Measurements from ENCODE around the gene KLHDC9. TPM values are rescaled to one million over a fixed set of nuclear protein-coding genes. Genes with fewer than 3 reads are reported as not detected.
"Not testable (repeated sequence)": the region's sequence is repeated elsewhere in the genome, so short reads cannot be mapped to it uniquely, and the experiment has no call there.

Gene KLHDC9
- total and polyA plus RNA-seq, 2 donors from 2014 or later: 21.9 to 32.2 TPM

GRCh38 chr1:161115132-161115711 is 17.1 kb downstream of the KLHDC9 start:
- TF ChIP-seq CTCF (IDR thresholded peaks at IDR 0.05; ENCODE audit: borderline replicate concordance, extremely low read depth, insufficient read depth): no peak
- Histone ChIP-seq H3K9ac (ENCODE audit: low read length in 3 of 3) (no peak overlapping the region), H3K4me3 (ENCODE audit: low read length in 3 of 3) (no peak overlapping the region), H3K27me3 (ENCODE audit: control insufficient read depth, insufficient read depth, low read length) (no peaks in the 10 kb centered on the region), H3K36me3 (ENCODE audit: control insufficient read depth in 2 of 3, insufficient read depth in 3 of 3, low read length in 3 of 3) (peaks cover 0 to under 1% (median 0%) of the 10 kb centered on the region in 3 donors), H3K27ac (ENCODE audit: low read depth in 2 of 2, low read length in 2 of 2) (no peak overlapping the region), H3K4me1 (ENCODE audit: control insufficient read depth in 2 of 3, insufficient read depth in 2 of 3, low read depth in 1 of 3, low read length in 3 of 3) (peaks cover 4 to 30% (median 23%) of the 10 kb centered on the region in 3 donors), H3K9me3 (ENCODE audit: control insufficient read depth in 2 of 3, insufficient read depth in 1 of 3, low read length in 3 of 3) (no peaks in the 10 kb centered on the region)
- intact Hi-C loops (cut with DNase I): no loop called here
- DNase-seq (no peak), FAIRE-seq (no peak)

- H3K4me3 ChIP-seq (ENCODE audit: low read length in 3 of 3); H3K9me3 ChIP-seq (ENCODE audit: control insufficient read depth in 2 of 3, insufficient read depth in 1 of 3, low read length in 3 of 3); FAIRE-seq; H3K27me3 ChIP-seq (ENCODE audit: control insufficient read depth, insufficient read depth, low read length); H3K27ac ChIP-seq (ENCODE audit: low read depth in 2 of 2, low read length in 2 of 2); intact Hi-C loops (cut with DNase I); H3K9ac ChIP-seq (ENCODE audit: low read length in 3 of 3); DNase-seq; H3K36me3 ChIP-seq (ENCODE audit: control insufficient read depth in 2 of 3, insufficient read depth in 3 of 3, low read length in 3 of 3): not testable (repeated sequence)
- H3K4me1 ChIP-seq (ENCODE audit: control insufficient read depth in 2 of 3, insufficient read depth in 2 of 3, low read depth in 1 of 3, low read length in 3 of 3): peaks cover 4 to 34% (median 27%) of the 10 kb centered on the region in 3 donors
Observed at GRCh38 chr1:161115961-161116360, 17.8 kb downstream of the KLHDC9 start.

- no peaks in the 10 kb centered on the region for H3K27me3 ChIP-seq (ENCODE audit: control insufficient read depth, insufficient read depth, low read length)
- H3K4me1 ChIP-seq (ENCODE audit: control insufficient read depth in 2 of 3, insufficient read depth in 2 of 3, low read depth in 1 of 3, low read length in 3 of 3): peaks cover 4 to 36% (median 30%) of the 10 kb centered on the region in 3 donors
- peak within 1 kb of the TSS; percentile 67 to 99 (median 98) for H3K9ac ChIP-seq (ENCODE audit: low read length in 3 of 3)
- no peaks in the 10 kb centered on the region for H3K9me3 ChIP-seq (ENCODE audit: control insufficient read depth in 2 of 3, insufficient read depth in 1 of 3, low read length in 3 of 3)
- H3K36me3 ChIP-seq (ENCODE audit: control insufficient read depth in 2 of 3, insufficient read depth in 3 of 3, low read length in 3 of 3): peaks cover 3 to 27% (median 21%) of the 10 kb centered on the region in 3 donors
- peak within 1 kb of the TSS; percentile 90 to 100 (median 99) for H3K4me3 ChIP-seq (ENCODE audit: low read length in 3 of 3)
- TF ChIP-seq CTCF (IDR thresholded peaks at IDR 0.05; ENCODE audit: borderline replicate concordance, extremely low read depth, insufficient read depth): peak; percentile 10
- DNase-seq: peak; percentile 91 to 96 (median 95)
- H3K27ac ChIP-seq (ENCODE audit: low read depth in 2 of 2, low read length in 2 of 2): peak within 1 kb of the TSS; percentile 95 to 98
- intact Hi-C loops (cut with DNase I): no loop called here
- FAIRE-seq: no peak
Observed at GRCh38 chr1:161117759-161118581, 19.8 kb downstream of the KLHDC9 start, which contains the start of the genes NIT1 and PFDN2. Gene NIT1 (plus strand): TSS chr1:161118105. CDS start chr1:161118177, 72 bp downstream. Gene PFDN2 (minus strand): TSS chr1:161118037. CDS start chr1:161118026, 11 bp downstream.
